GM21423 (cell line): ENCODE results near the gene CDH23.

ENCODE experiments used
- ATAC-seq: cut with Tn5 transposase; IDR thresholded peaks from one replicate; pipeline ENCODE4 v1.9.1; 2021; ENCODE audit warnings: mild to moderate bottlenecking, moderate library complexity; ENCODE audit not compliant: unreplicated experiment

Gene CDH23

GRCh38 chr10:71391701-71392100 is 5.0 kb upstream of the CDH23 start:
- no peak for ATAC-seq

DNA sequence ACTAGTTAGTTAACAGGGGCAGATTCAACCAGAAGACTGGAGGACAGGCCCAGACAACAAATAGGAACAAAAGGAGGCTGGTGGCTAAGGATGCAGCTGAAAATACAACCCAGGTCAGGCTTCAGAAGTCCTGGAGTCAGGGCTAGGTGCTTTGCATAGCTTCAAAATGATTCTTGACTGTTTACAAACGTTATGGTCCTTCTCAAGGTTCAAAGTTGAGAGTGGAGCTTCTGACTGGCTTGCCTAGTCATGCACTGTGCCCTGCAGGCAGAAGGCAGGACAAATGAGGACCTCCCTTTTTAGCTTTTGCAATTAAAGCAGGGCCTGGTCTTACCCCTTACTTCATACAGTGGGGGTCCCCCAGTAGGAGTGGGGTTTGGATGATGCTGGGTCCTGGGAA is 4.4 kb upstream of the CDH23 start:
- ATAC-seq = no peak

DNA sequence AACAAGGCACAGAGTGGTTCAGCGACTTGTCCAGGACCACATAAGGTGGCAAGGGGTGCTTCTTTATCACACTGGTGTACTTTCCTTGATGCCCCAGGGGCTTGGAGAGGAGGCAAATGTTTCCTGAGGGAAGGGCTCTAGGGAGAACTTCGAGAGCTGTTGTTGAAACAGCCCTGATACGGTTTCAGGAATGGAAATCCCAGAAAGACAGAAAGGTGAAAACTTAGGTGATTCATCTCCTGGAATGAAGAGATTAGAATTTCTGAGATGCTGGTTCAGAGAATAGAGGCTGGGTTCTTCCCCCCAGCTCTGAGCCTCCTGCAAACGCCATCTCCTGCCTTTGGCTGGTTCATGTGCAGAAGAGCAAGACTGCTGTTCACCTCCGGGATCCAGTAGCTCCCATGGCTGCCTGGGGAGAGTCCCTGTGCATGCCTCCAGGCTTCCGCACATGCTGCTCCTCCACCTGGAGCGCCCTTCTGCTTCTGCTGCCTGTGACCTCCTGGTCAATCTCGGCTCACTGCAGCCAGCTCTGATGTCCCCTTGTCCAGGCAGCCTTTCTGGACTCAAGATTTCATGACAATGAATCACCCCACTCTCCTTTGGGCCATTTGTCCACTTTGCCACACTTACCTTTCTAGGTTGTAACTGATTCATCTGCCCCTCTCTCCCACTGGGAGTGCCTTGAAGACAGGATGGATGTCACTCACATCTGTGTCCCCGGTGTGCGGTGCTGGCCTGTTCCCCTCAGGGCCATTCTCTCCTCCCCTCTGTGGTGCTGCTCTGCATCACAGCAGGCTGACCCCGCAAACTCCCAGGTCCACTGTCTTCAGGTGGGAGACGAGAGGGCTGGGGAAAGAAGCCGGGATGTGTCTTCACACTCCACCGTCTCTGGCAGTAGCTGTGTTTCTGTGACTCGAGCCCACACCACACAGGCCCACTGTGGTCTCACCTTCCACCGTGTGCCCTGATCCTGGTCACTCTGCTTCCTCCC is 3.6 kb upstream of the CDH23 start:
- ATAC-seq = no peak

DNA sequence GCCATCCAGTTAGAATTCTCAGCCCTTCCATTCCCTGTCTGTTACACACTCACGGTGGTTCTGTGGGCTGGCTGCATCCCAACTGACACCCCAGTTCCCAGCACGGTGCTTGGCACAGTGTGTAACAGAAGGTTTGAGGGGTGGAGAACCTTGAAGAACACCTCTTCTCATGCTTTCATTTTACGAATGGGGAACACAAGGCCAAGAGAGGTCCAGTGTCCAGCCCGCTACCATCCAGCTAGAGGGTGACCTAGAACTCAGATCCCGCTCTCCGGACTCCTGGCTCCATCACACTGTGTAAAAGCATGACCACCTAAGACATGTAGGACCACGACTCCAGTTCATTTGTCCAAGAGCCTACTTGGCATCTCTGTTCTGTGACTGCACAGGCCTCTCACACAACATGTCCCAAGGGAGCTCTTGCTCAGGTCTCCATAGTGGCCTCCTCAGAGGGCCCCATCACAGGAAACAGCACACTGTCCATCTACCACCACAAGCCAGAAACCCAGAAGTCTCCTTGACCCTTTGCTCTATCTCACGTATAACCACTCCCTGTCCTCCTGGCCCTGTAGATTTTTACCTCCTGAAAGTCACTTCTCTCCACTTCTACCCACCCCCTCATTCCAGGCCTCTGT is 2.8 kb upstream of the CDH23 start:
- ATAC-seq = no peak

- ATAC-seq = no peak
These were observed 1.7 kb upstream of the CDH23 start for GRCh38 chr10:71394926-71395562.

DNA sequence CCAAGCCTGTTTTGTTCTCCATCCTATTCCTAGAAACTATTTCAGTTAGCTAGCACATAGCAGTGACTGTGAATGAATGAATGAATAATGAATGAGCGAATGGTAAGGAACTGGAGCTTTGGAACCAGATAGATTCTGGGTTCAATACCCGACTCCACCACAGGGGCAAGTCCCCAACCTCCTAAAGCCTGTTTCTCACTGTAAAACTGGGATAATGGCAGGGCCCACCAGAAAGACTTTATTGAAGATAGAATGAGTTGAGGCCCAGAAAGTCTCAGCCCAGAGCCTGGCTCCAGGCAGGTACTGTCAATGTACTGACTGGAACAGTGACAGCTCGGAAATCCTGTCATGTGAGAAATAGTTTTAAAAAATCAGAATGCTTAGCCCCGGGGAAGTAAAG is 1.1 kb upstream of the CDH23 start:
- no peak for ATAC-seq

DNA sequence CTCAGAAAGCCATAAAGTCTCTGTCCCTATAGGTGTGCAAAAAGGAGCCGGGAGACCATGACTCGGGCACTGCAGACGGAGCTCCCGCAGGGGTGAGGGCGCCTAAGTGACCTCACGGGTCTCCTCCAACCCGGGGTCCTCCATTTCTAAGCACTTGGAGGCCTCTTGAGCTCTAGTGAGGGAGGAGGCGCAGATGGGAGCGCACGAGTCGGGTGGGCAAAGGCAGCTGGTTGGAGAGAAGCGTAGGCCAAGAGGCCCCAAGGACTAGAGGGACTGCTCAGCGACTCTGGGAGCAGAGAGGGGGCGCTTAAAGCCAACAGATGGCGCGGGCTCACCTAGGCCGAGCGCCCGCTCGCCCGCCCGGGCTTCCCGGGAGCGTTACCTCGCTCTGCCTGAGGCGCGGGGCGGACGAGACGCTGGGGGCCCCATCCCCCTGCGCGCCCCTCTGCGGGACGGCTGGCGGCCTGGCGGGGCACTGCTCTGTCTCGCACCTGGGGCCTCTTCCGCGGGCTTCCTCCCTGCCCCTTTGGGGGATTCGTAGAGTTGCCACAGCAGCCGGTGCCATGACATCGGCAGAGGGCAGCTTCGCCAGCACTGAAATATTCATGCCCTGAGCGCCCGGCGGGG is 523 bp upstream of the CDH23 start:
- ATAC-seq = no peak

- ATAC-seq = no peak
These were observed 834 bp downstream of the CDH23 start for GRCh38 chr10:71397296-71398212.

GRCh38 chr10:71398976-71399375 is 2.3 kb downstream of the CDH23 start:
- ATAC-seq = no peak

- no peak for ATAC-seq
These were observed 3.2 kb downstream of the CDH23 start for GRCh38 chr10:71399946-71400345.

GRCh38 chr10:71401056-71401455 is 4.3 kb downstream of the CDH23 start:
- ATAC-seq = no peak

GRCh38 chr10:71402005-71402404 is 5.3 kb downstream of the CDH23 start:
- ATAC-seq = no peak

DNA sequence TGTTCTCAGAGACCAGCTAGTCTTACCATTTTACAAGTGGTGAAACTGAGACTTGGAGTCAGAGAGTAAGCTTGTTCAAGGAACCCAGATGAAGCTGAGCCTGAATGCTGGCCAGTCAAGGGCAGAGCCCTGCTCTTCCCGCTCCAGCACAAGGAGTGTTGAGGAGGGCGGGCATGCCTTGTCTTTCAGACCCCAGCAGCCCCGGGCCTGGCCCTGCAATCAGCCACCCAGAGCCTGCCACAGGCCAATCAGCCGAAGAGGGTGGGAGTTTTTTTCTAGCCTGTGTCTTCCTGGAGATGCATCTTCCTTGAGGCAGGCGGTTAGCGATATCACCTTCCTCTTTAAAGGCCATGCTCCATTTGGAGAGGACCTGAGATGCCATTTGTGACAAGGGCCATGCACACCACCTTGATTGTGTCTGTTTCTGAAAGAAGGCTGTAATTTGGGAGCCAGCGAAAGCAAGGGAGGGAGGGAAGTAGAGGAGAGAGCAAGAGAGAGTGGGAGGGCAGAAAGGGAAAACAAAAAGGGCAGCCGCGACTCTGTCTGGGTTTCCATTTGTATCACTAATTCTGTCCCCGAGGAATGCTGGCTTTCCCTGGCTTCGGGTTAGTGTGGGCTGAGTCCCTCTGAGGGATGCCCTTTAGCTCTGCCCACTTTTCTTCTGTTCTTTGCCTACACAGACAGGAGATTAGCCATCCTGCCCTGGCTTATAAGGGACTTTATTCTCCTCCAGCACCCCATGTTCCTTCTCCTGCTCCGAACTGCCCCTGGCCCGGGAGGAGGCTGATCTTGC is 8.0 kb downstream of the CDH23 start:
- ATAC-seq = no peak

- no peak for ATAC-seq
These were observed 10.2 kb downstream of the CDH23 start for GRCh38 chr10:71406878-71407277.

GRCh38 chr10:71408436-71409225 is 11.9 kb downstream of the CDH23 start:
- ATAC-seq = no peak

- ATAC-seq = no peak
These were observed 12.9 kb downstream of the CDH23 start for GRCh38 chr10:71409516-71410104.

- no peak for ATAC-seq
These were observed 16.9 kb downstream of the CDH23 start for GRCh38 chr10:71413581-71413980.

- no peak for ATAC-seq
These were observed 17.6 kb downstream of the CDH23 start for GRCh38 chr10:71414359-71414758.
